Chondrocyte (in vitro differentiated cells): Measurements from ENCODE around the gene TNNI3K. TPM values are rescaled to one million over a fixed set of nuclear protein-coding genes. Genes with fewer than 3 reads are reported as not detected.

Experiments
- DNase-seq: peaks from one replicate; pipeline ENCODE4 v3.0.0; 2021; ENCODE audit warnings: mixed read lengths, low spot score
- H3K27ac Mint-ChIP-seq: one replicate; pipeline ENCODE4 v1.8.0; 2021; ENCODE audit warnings: mild to moderate bottlenecking, moderate library complexity, mixed read lengths; ENCODE audit not compliant: unreplicated experiment
- H3K27me3 Mint-ChIP-seq: 2 replicates; pipeline ENCODE4 v1.8.0; 2021; ENCODE audit warnings: low read depth, mixed read lengths
- H3K36me3 Mint-ChIP-seq: 2 replicates; pipeline ENCODE4 v1.8.0; 2021; ENCODE audit warnings: low read depth, mixed read lengths
- H3K4me1 Mint-ChIP-seq: 2 replicates; pipeline ENCODE4 v1.8.0; 2021; ENCODE audit warnings: low read depth, mild to moderate bottlenecking, mixed read lengths
- H3K4me3 Mint-ChIP-seq: one replicate; pipeline ENCODE4 v1.8.0; 2021; ENCODE audit warnings: mild to moderate bottlenecking, moderate library complexity, mixed read lengths; ENCODE audit not compliant: unreplicated experiment
- H3K9me3 Mint-ChIP-seq: 2 replicates; pipeline ENCODE4 v1.8.0; 2021; ENCODE audit warnings: low read depth, mixed read lengths
- CTCF ChIP-seq: fragments of 200-600 bp; sonication (generic); IDR thresholded peaks from 2 replicates; pipeline ENCODE4 v1.5.0; 2021; ENCODE audit warnings: antibody characterized with exemption, mild to moderate bottlenecking, moderate library complexity
- long read RNA-seq: library from polyadenylated mRNA; stranded (forward); transcript quantifications from one replicate; pipeline ENCODE4 v2.0.0, GENCODE V29; 2021
- total RNA-seq: library from RNA; stranded (reverse); gene quantifications from 3 replicates; pipeline ENCODE4 v1.2.1, GENCODE V29; 2021

The TNNI3K gene
- total RNA-seq = 0.67 to 1.0 TPM in 2 of 3 replicates, not detected in the other
- long read RNA-seq = 0 reads

- Mint-ChIP-seq H3K27me3 (peaks cover 6% of the 10 kb centered on the region), H3K36me3 (no peaks in the 10 kb centered on the region), H3K4me1 (no peaks in the 10 kb centered on the region), H3K4me3 (no peak within 1 kb of the TSS), H3K27ac (no peak within 1 kb of the TSS), H3K9me3 (no peaks in the 10 kb centered on the region)
- TF ChIP-seq CTCF = no peak
- no peak for DNase-seq
Observed at GRCh38 chr1:74235153-74235552, at the start of gene TNNI3K. Gene TNNI3K (plus strand): TSS chr1:74235387. CDS start chr1:74235452, 65 bp downstream.

- Mint-ChIP-seq H3K27me3 (no peaks in the 10 kb centered on the region), H3K4me1 (peaks cover 13% of the 10 kb centered on the region), H3K9me3 (no peaks in the 10 kb centered on the region), H3K36me3 (no peaks in the 10 kb centered on the region), H3K4me3 (no peak overlapping the region), H3K27ac (no peak overlapping the region)
- TF ChIP-seq CTCF = no peak
- no peak for DNase-seq
Observed at GRCh38 chr1:74193908-74194307, 41.3 kb upstream of the TNNI3K start.

- Mint-ChIP-seq H3K4me3 (no peak overlapping the region), H3K27ac (no peak overlapping the region)
Observed at GRCh38 chr1:74195339-74195738, 39.8 kb upstream of the TNNI3K start.

GRCh38 chr1:74197255-74197654 is 37.9 kb upstream of the TNNI3K start:
- Mint-ChIP-seq H3K4me3 (peak overlapping the region; percentile 90), H3K9me3 (no peaks in the 10 kb centered on the region), H3K4me1 (peaks cover 17% of the 10 kb centered on the region), H3K36me3 (peaks cover 3% of the 10 kb centered on the region), H3K27me3 (no peaks in the 10 kb centered on the region), H3K27ac (peak overlapping the region; percentile 96)
- no peak for TF ChIP-seq CTCF
- DNase-seq = no peak

More at GRCh38 chr1:74195339-74195738, 39.8 kb upstream of the TNNI3K start:
- H3K36me3 Mint-ChIP-seq = no peaks in the 10 kb centered on the region
- DNase-seq = no peak
- peaks cover 17% of the 10 kb centered on the region for H3K4me1 Mint-ChIP-seq
- no peaks in the 10 kb centered on the region for H3K27me3 Mint-ChIP-seq
- H3K9me3 Mint-ChIP-seq = no peaks in the 10 kb centered on the region
- TF ChIP-seq CTCF = no peak

- Mint-ChIP-seq H3K27ac (peak within 1 kb of the TSS; percentile 96), H3K9me3 (no peaks in the 10 kb centered on the region), H3K27me3 (no peaks in the 10 kb centered on the region), H3K36me3 (peaks cover 3% of the 10 kb centered on the region), H3K4me1 (peaks cover 17% of the 10 kb centered on the region), H3K4me3 (peak within 1 kb of the TSS; percentile 90)
- no peak for TF ChIP-seq CTCF
- DNase-seq = peak; percentile 97
Observed at GRCh38 chr1:74197657-74198552, 37.3 kb upstream of the TNNI3K start, which contains the start of the genes FPGT and LRRIQ3. Gene FPGT (plus strand): TSS chr1:74198242. CDS start chr1:74198279, 37 bp downstream. Gene LRRIQ3 (minus strand): TSS chr1:74198176. CDS start chr1:74183684, 14,492 bp downstream.
